BE2C (cell line): ENCODE data around the gene CDC7.

ENCODE experiments used
- DNase-seq: peaks from one replicate; pipeline ENCODE4 v3.0.0-alpha.2; 2020
- H3K27me3 ChIP-seq: fragments of 250-450 bp; sonication (Bioruptor Pico); 2 replicates; pipeline ENCODE4 v1.5.1; 2020; ENCODE audit warnings: mild to moderate bottlenecking
- H3K36me3 ChIP-seq: fragments of 250-450 bp; sonication (Bioruptor Pico); 2 replicates; pipeline ENCODE4 v1.5.1; 2020; ENCODE audit warnings: mild to moderate bottlenecking
- H3K4me1 ChIP-seq: fragments of 250-450 bp; sonication (Bioruptor Pico); 2 replicates; pipeline ENCODE4 v1.5.1; 2020
- H3K4me3 ChIP-seq: 2 replicates; pipeline ENCODE4 v1.5.1; 2011; ENCODE audit warnings: low read depth, low read length
- H3K9me3 ChIP-seq: fragments of 250-450 bp; sonication (Bioruptor Pico); 2 replicates; pipeline ENCODE4 v1.5.1; 2020
- CTCF ChIP-seq: IDR thresholded peaks from 2 replicates; pipeline ENCODE4 v1.5.1; 2012; ENCODE audit warnings: mild to moderate bottlenecking, low read depth, low read length

CDC7 gene

GRCh38 chr1:91527781-91528180 lies 27.1 kb downstream of the CDC7 start:
- H3K4me1 ChIP-seq = no peaks in the 10 kb centered on the region
- H3K27me3 ChIP-seq = no peaks in the 10 kb centered on the region
- H3K4me3 ChIP-seq = no peak overlapping the region
- TF ChIP-seq CTCF = no peak
- DNase-seq = no peak
- no peaks in the 10 kb centered on the region for H3K36me3 ChIP-seq
- no peaks in the 10 kb centered on the region for H3K9me3 ChIP-seq

- peak; percentile 41 for TF ChIP-seq CTCF
- Histone ChIP-seq H3K27me3 (no peaks in the 10 kb centered on the region), H3K36me3 (no peaks in the 10 kb centered on the region), H3K4me3 (no peak overlapping the region), H3K4me1 (no peaks in the 10 kb centered on the region), H3K9me3 (no peaks in the 10 kb centered on the region)
- DNase-seq = peak; percentile 11
Measured at GRCh38 chr1:91529856-91530255, 29.2 kb downstream of the CDC7 start.

GRCh38 chr1:91533361-91534024 lies 32.8 kb downstream of the CDC7 start:
- DNase-seq = no peak
- no peak for TF ChIP-seq CTCF
- no peaks in the 10 kb centered on the region for H3K4me1 ChIP-seq
- no peaks in the 10 kb centered on the region for H3K27me3 ChIP-seq
- no peaks in the 10 kb centered on the region for H3K9me3 ChIP-seq
- H3K36me3 ChIP-seq = no peaks in the 10 kb centered on the region
- no peak overlapping the region for H3K4me3 ChIP-seq

- no peaks in the 10 kb centered on the region for H3K27me3 ChIP-seq
- DNase-seq = no peak
- no peak for TF ChIP-seq CTCF
- H3K4me3 ChIP-seq = no peak overlapping the region
- H3K4me1 ChIP-seq = no peaks in the 10 kb centered on the region
- no peaks in the 10 kb centered on the region for H3K9me3 ChIP-seq
- no peaks in the 10 kb centered on the region for H3K36me3 ChIP-seq
Measured at GRCh38 chr1:91535441-91535840, 34.8 kb downstream of the CDC7 start.

- no peak overlapping the region for H3K4me3 ChIP-seq
- H3K27me3 ChIP-seq = no peaks in the 10 kb centered on the region
- DNase-seq = no peak
- no peak for TF ChIP-seq CTCF
- no peaks in the 10 kb centered on the region for H3K36me3 ChIP-seq
- H3K9me3 ChIP-seq = no peaks in the 10 kb centered on the region
- H3K4me1 ChIP-seq = no peaks in the 10 kb centered on the region
Measured at GRCh38 chr1:91537281-91537986, 36.8 kb downstream of the CDC7 start.

GRCh38 chr1:91537987-91538304 lies 37.3 kb downstream of the CDC7 start:
- H3K36me3 ChIP-seq = no peaks in the 10 kb centered on the region
- no peak overlapping the region for H3K4me3 ChIP-seq
- TF ChIP-seq CTCF = no peak
- H3K9me3 ChIP-seq = no peaks in the 10 kb centered on the region
- DNase-seq = no peak
- no peaks in the 10 kb centered on the region for H3K27me3 ChIP-seq
- no peaks in the 10 kb centered on the region for H3K4me1 ChIP-seq
